H1 (cell line): ENCODE measurements around the gene KLHL7. TPM values are rescaled to one million over a fixed set of nuclear protein-coding genes. Genes with fewer than 3 reads are reported as not detected.
A peak's percentile ranks its signal among the peaks of the same experiment; 100 is the strongest.

ENCODE experiments used
- CTCF ChIA-PET: fragments of 300-600 bp; sonication (Branson Sonifier 250); formaldehyde crosslinking; loops from one replicate; lab custom pipeline; 2021; ENCODE audit not compliant: partially characterized antibody; lab: Charles Lee
- POLR2A ChIA-PET: fragments of 300-600 bp; sonication (Branson Sonifier 250); formaldehyde crosslinking; loops from one replicate; lab custom pipeline; 2021; ENCODE audit warnings: inconsistent platforms; ENCODE audit not compliant: partially characterized antibody; lab: Charles Lee
- DNase-seq, 2 experiments: peaks; one replicate each; pipeline versions ENCODE4 v3.0.0 to v3.0.0-alpha.2; 2010 to 2022; ENCODE audit warnings: low spot score in 2 of 2, low read depth in 1 of 2, mixed read lengths in 1 of 2
- FAIRE-seq: peaks from 2 replicates; lab custom pipeline; 2011; peaks lifted over from hg19 to GRCh38; lab: Jason Lieb, UNC
- H2AFZ ChIP-seq: 2 replicates; pipeline ENCODE4 v1.8.1; 2012; ENCODE audit warnings: low read length, inconsistent platforms
- H2AK5ac ChIP-seq: 2 replicates; pipeline ENCODE4 v1.6.1; 2013; ENCODE audit warnings: low read depth, low read length
- H2BK120ac ChIP-seq: replicated peaks from 2 replicates; pipeline ENCODE3; 2013; ENCODE audit warnings: low read depth, low read length, inconsistent platforms
- H2BK12ac ChIP-seq: 2 replicates; pipeline ENCODE4 v1.6.1; 2013; ENCODE audit warnings: low read depth, low read length
- H2BK15ac ChIP-seq: 2 replicates; pipeline ENCODE4 v1.6.1; 2013; ENCODE audit warnings: low read length
- H2BK20ac ChIP-seq: 2 replicates; pipeline ENCODE4 v1.6.1; 2013; ENCODE audit warnings: low read length
- H2BK5ac ChIP-seq: 2 replicates; pipeline ENCODE4 v1.6.1; 2013; ENCODE audit warnings: low read depth, low read length
- H3K14ac ChIP-seq: 2 replicates; pipeline ENCODE4 v1.6.1; 2013; ENCODE audit warnings: inconsistent platforms; ENCODE audit not compliant: insufficient read length
- H3K18ac ChIP-seq: 2 replicates; pipeline ENCODE4 v1.6.1; 2013; ENCODE audit warnings: low read length; ENCODE audit errors: extremely low read depth
- H3K23ac ChIP-seq: 2 replicates; pipeline ENCODE4 v1.6.1; 2013; ENCODE audit warnings: inconsistent platforms; ENCODE audit not compliant: insufficient read length
- H3K23me2 ChIP-seq: 2 replicates; pipeline ENCODE4 v1.6.1; 2013; ENCODE audit warnings: low read depth, low read length
- H3K27ac ChIP-seq: 2 replicates; pipeline ENCODE4 v1.6.1; 2011; ENCODE audit warnings: low read depth, low read length, inconsistent platforms
- H3K27me3 ChIP-seq, 4 experiments: replicated peaks in 1 of 4; 1 replicate in 1 of 4; 2 replicates in 3 of 4; pipeline versions ENCODE4 v1.6.1 to v1.8.1; 2011 to 2013; ENCODE audit warnings: low read length in 3 of 4, mild to moderate bottlenecking in 3 of 4, inconsistent platforms in 2 of 4, mixed read lengths in 2 of 4, moderate library complexity in 1 of 4; ENCODE audit not compliant: control insufficient read depth in 3 of 4, insufficient read depth in 3 of 4; ENCODE audit errors: extremely low read depth in 1 of 4
- H3K36me3 ChIP-seq, 4 experiments: 2 replicates each; pipeline versions ENCODE4 v1.6.1 to v1.8.1; 2011 to 2013; ENCODE audit warnings: mild to moderate bottlenecking in 4 of 4, low read length in 3 of 4, moderate library complexity in 2 of 4, control low read depth in 1 of 4, inconsistent platforms in 1 of 4; ENCODE audit not compliant: insufficient read depth in 4 of 4, control insufficient read depth in 2 of 4
- H3K4ac ChIP-seq: replicated peaks from 2 replicates; pipeline ENCODE3; 2013; ENCODE audit warnings: low read length, low read depth, mixed read lengths, inconsistent platforms; ENCODE audit not compliant: insufficient read length
- H3K4me1 ChIP-seq, 4 experiments: replicated peaks in 1 of 4; 1 replicate in 1 of 4; 2 replicates in 3 of 4; pipeline versions ENCODE4 v1.6.1 to v1.8.1; 2011 to 2013; ENCODE audit warnings: low read length in 3 of 4, inconsistent platforms in 2 of 4, mixed read lengths in 1 of 4; ENCODE audit not compliant: insufficient read depth in 4 of 4, control insufficient read depth in 3 of 4
- H3K4me2 ChIP-seq, 2 experiments: 2 replicates each; pipeline versions ENCODE4 v1.6.1 to v1.8.1; 2011 to 2013; ENCODE audit warnings: low read depth in 2 of 2, low read length in 2 of 2, control low read depth in 1 of 2, inconsistent platforms in 1 of 2, mild to moderate bottlenecking in 1 of 2; ENCODE audit not compliant: insufficient read depth in 1 of 2
- H3K4me3 ChIP-seq, 4 experiments: fragments of 200-600, 300-600 bp in 1 of 4; sonication (generic), shearing (Covaris generic), sonication (Bioruptor Twin) in 1 of 4; 2 replicates each; pipeline versions ENCODE4 v1.5.1 to v1.8.1; 2011 to 2016; ENCODE audit warnings: low read length in 4 of 4, low read depth in 3 of 4, control low read depth in 2 of 4, inconsistent platforms in 2 of 4, mild to moderate bottlenecking in 2 of 4, mixed read lengths in 1 of 4, moderate library complexity in 1 of 4; ENCODE audit not compliant: insufficient read depth in 2 of 4; ENCODE audit errors: extremely low read depth in 1 of 4
- H3K56ac ChIP-seq: replicated peaks from 2 replicates; pipeline ENCODE3; 2013; ENCODE audit warnings: low read depth, mild to moderate bottlenecking, mixed read lengths, low read length, inconsistent platforms; ENCODE audit not compliant: insufficient read length
- H3K79me1 ChIP-seq: 2 replicates; pipeline ENCODE4 v1.6.1; 2013; ENCODE audit warnings: low read depth, low read length, control low read depth
- H3K79me2 ChIP-seq, 2 experiments: 2 replicates each; pipeline versions ENCODE4 v1.6.1 to v1.8.1; 2012 to 2013; ENCODE audit warnings: low read length in 2 of 2, mild to moderate bottlenecking in 2 of 2, inconsistent platforms in 1 of 2; ENCODE audit not compliant: insufficient read depth in 2 of 2, control insufficient read depth in 1 of 2
- H3K9ac ChIP-seq, 4 experiments: replicated peaks in 1 of 4; 1 replicate in 1 of 4; 2 replicates in 3 of 4; pipeline versions ENCODE4 v1.6.1 to v1.8.1; 2011 to 2013; ENCODE audit warnings: low read depth in 3 of 4, low read length in 3 of 4, control low read depth in 2 of 4, mild to moderate bottlenecking in 2 of 4, moderate library complexity in 2 of 4, inconsistent platforms in 1 of 4; ENCODE audit errors: extremely low read depth in 1 of 4
- H3K9me3 ChIP-seq, 2 experiments: 2 replicates each; pipeline versions ENCODE4 v1.6.1 to v1.8.1; 2012 to 2013; ENCODE audit warnings: mild to moderate bottlenecking in 2 of 2, moderate library complexity in 2 of 2, control low read depth in 1 of 2, inconsistent platforms in 1 of 2, low read depth in 1 of 2, low read length in 1 of 2, mixed read lengths in 1 of 2; ENCODE audit not compliant: insufficient read depth in 2 of 2
- H4K20me1 ChIP-seq, 2 experiments: replicated peaks in 1 of 2; 2 replicates each; pipeline versions ENCODE3 to v1.8.1; 2011 to 2013; ENCODE audit warnings: inconsistent platforms in 2 of 2, low read length in 2 of 2, mild to moderate bottlenecking in 1 of 2; ENCODE audit not compliant: insufficient read depth in 2 of 2, control insufficient read depth in 1 of 2
- H4K5ac ChIP-seq: 2 replicates; pipeline ENCODE4 v1.6.1; 2013; ENCODE audit warnings: low read length, low read depth, mixed read lengths, inconsistent platforms; ENCODE audit not compliant: insufficient read length
- H4K8ac ChIP-seq: 2 replicates; pipeline ENCODE4 v1.8.0; 2013; ENCODE audit warnings: mild to moderate bottlenecking, moderate library complexity, low read length, inconsistent platforms; ENCODE audit not compliant: insufficient read depth; ENCODE audit errors: extremely low read depth
- H4K91ac ChIP-seq: replicated peaks from 2 replicates; pipeline ENCODE3; 2013; ENCODE audit warnings: low read length, mixed read lengths, inconsistent platforms; ENCODE audit not compliant: insufficient read length
- BACH1 ChIP-seq: IDR thresholded peaks from 2 replicates; pipeline ENCODE4 v1.6.1; 2012; ENCODE audit warnings: low read length, improper control_type of control experiment
- CBX8 ChIP-seq: fragments of 300-800, 300-1000 bp; sonication (generic); IDR thresholded peaks from 2 replicates; pipeline ENCODE4 v1.7.1; 2016; ENCODE audit warnings: low read depth, low read length, borderline replicate concordance
- HDAC2 ChIP-seq, 2 experiments: fragments of 300-600 bp in 1 of 2; sonication (generic) in 1 of 2; IDR thresholded peaks; 2 replicates each; pipeline ENCODE4 v1.6.1; 2011 to 2012; ENCODE audit warnings: low read depth in 2 of 2, low read length in 2 of 2, mild to moderate bottlenecking in 2 of 2, moderate library complexity in 2 of 2, borderline replicate concordance in 1 of 2, inconsistent platforms in 1 of 2
- HDAC6 ChIP-seq: IDR thresholded peaks from one replicate; pipeline ENCODE4 v1.7.1; 2012; ENCODE audit warnings: low read depth, mild to moderate bottlenecking, inconsistent platforms, low read length, moderate library complexity
- JUN ChIP-seq: IDR thresholded peaks from 2 replicates; pipeline ENCODE4 v1.6.1; 2011; ENCODE audit warnings: low read depth, mild to moderate bottlenecking, improper control_type of control experiment, low read length
- KDM1A ChIP-seq: fragments of 200-600, 300-600 bp; sonication (generic); IDR thresholded peaks from 2 replicates; pipeline ENCODE4 v1.7.1; 2016; ENCODE audit warnings: mild to moderate bottlenecking, low read length, borderline replicate concordance
- TAF7 ChIP-seq: optimal IDR thresholded peaks from 2 replicates; pipeline ENCODE3; 2011; ENCODE audit warnings: low read depth, mild to moderate bottlenecking, inconsistent platforms, low read length, moderate library complexity, borderline replicate concordance
- TBP ChIP-seq: IDR thresholded peaks from 2 replicates; pipeline ENCODE4 v1.6.1; 2011; ENCODE audit warnings: low read depth, low read length, improper control_type of control experiment
- YY1 ChIP-seq: IDR thresholded peaks from 2 replicates; pipeline ENCODE4 v1.6.1; 2011; ENCODE audit warnings: low read depth, mild to moderate bottlenecking, low read length
- WGBS, 2 experiments: shearing (Covaris generic) in 1 of 2; methylation state at CpG; one replicate each; pipeline versions ENCODE4 v1.1.6 to v1.1.7; 2013 to 2015; ENCODE audit warnings: low lambda C conversion rate in 2 of 2, mixed read lengths in 2 of 2, inconsistent platforms in 1 of 2, low coverage in 1 of 2, missing lambda C conversion rate in 1 of 2; ENCODE audit not compliant: insufficient replicate concordance in 2 of 2, insufficient coverage in 1 of 2, insufficient read length in 1 of 2; ENCODE audit errors: extremely low coverage in 1 of 2, missing lambda C conversion rate in 1 of 2; 5-methylcytosine and 5-hydroxymethylcytosine counted together
- polyA plus RNA-seq, 7 experiments: library from polyadenylated mRNA; depleted of rRNA in 3 of 7; stranded (reverse) in 5 of 7; unstranded in 2 of 7; fragments of >200 nt in 5 of 7; fragments of 200-250 nt in 2 of 7; gene quantifications; 1 replicate in 5 of 7; 2 replicates in 1 of 7; 4 replicates in 1 of 7; pipeline versions ENCODE4 v1.2.1 to v1.2.3, GENCODE V29; 2011 to 2013; ENCODE audit warnings: missing spikeins in 2 of 7, mixed read lengths in 2 of 7
- total RNA-seq: library from RNA; stranded (reverse); fragmentation: NEBNext Ultra II Directional; extraction: Animal tissue kit (Norgen Biotek cat#: 25700); gene quantifications from 2 replicates; pipeline ENCODE4 v1.2.1, GENCODE V29; 2021
- TF ChIP-seq, protein P1 (sequence below): IDR thresholded peaks from 2 replicates; pipeline ENCODE4 v1.6.1; 2012; ENCODE audit warnings: inconsistent platforms
- TF ChIP-seq, protein P2 (sequence below): IDR thresholded peaks from 2 replicates; pipeline ENCODE4 v1.6.1; 2012; ENCODE audit warnings: inconsistent platforms
- TF ChIP-seq, protein P3 (sequence below): IDR thresholded peaks from 2 replicates; pipeline ENCODE4 v1.6.1; 2011; ENCODE audit warnings: low read depth, mild to moderate bottlenecking, low read length; ENCODE audit not compliant: insufficient read depth

The KLHL7 gene
- total and polyA plus RNA-seq, 2 of the 8 experiments (the other 6 are each of a cell fraction or from before 2014, with no cell fraction given) = 65.3 to 115 TPM

DNA sequence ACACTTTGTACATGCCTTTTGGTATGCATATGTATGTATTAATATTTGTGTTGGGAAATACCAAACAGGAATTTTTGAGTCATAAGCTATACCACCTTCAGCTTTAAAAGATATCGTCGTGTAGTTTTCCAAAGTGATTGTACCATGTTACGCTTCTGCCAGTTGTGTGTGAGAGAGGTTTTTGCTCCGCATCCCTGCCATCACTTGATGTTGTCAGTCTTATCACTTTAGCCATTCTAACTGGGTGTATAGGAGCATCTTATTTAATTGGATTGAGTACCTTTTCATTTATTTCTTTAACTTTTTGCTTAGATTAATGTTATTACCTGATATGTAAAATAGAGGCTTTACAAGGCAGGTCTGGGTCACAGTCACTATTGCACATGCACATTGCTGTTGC is 3.4 kb downstream of the KLHL7 start:
- peak overlapping the region in 1 of 4 experiments; percentile 96; a peak in 2 of 8 replicates for H3K4me3 ChIP-seq
- H3K4me2 ChIP-seq = peak overlapping the region in 1 of 2 experiments; percentile 84; a peak in 1 of 4 replicates
- H4K5ac ChIP-seq = no peak overlapping the region
- no peak overlapping the region for H2BK5ac ChIP-seq
- H3K23me2 ChIP-seq = peaks cover 3% of the 10 kb centered on the region; the same call in 1 of the 2 replicates
- H3K79me2 ChIP-seq = peaks cover 34 to 87% of the 10 kb centered on the region in 2 experiments
- H3K4ac ChIP-seq = no peak overlapping the region
- H2AFZ ChIP-seq = no peak overlapping the region
- no peak overlapping the region for H2BK120ac ChIP-seq
- H4K20me1 ChIP-seq = peaks cover 0 to 6% of the 10 kb centered on the region in 2 experiments
- no peak overlapping the region for H3K14ac ChIP-seq
- DNase-seq (no peak), FAIRE-seq (no peak)
- H2BK12ac ChIP-seq = no peak overlapping the region
- H3K9ac ChIP-seq = no peak overlapping the region
- H3K23ac ChIP-seq = no peak overlapping the region
- H3K36me3 ChIP-seq = no peaks in the 10 kb centered on the region
- H4K91ac ChIP-seq = no peak overlapping the region
- H3K27me3 ChIP-seq = no peaks in the 10 kb centered on the region
- peaks cover 1 to 14% (median 6%) of the 10 kb centered on the region in 4 experiments; a peak in 5 of 7 replicates for H3K4me1 ChIP-seq
- no peak for TF ChIP-seq HDAC6
- TF ChIP-seq, protein P1, sequence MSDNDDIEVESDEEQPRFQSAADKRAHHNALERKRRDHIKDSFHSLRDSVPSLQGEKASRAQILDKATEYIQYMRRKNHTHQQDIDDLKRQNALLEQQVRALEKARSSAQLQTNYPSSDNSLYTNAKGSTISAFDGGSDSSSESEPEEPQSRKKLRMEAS = no peak
- TF ChIP-seq TBP = no peak
- TF ChIP-seq, protein P2, sequence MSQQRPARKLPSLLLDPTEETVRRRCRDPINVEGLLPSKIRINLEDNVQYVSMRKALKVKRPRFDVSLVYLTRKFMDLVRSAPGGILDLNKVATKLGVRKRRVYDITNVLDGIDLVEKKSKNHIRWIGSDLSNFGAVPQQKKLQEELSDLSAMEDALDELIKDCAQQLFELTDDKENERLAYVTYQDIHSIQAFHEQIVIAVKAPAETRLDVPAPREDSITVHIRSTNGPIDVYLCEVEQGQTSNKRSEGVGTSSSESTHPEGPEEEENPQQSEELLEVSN = no peak
- TF ChIP-seq BACH1 = no peak
- TF ChIP-seq, protein P3, sequence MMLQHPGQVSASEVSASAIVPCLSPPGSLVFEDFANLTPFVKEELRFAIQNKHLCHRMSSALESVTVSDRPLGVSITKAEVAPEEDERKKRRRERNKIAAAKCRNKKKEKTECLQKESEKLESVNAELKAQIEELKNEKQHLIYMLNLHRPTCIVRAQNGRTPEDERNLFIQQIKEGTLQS = no peak
- TF ChIP-seq JUN = no peak
- TF ChIP-seq CBX8 = no peak
- no peak for TF ChIP-seq KDM1A
- TF ChIP-seq YY1 = no peak
- TF ChIP-seq TAF7 = no peak
- no peak for TF ChIP-seq HDAC2 (IDR thresholded peaks at IDR 0.05; ENCODE audit: borderline replicate concordance in 1 of 2, low read depth in 2 of 2, low read length in 2 of 2)
- no peak overlapping the region for H2BK20ac ChIP-seq
- H4K8ac ChIP-seq = no peak overlapping the region
- no peak overlapping the region for H2BK15ac ChIP-seq
- ChIA-PET POLR2A (interaction anchor here (0.6 to 1.5 kb wide), 4 partner anchors 14 to 227 kb away, joined by 3 to 5 read pairs (median 4); no protein-coding TSS in a partner anchor), CTCF (interaction anchor here (0.6 kb wide), 1 partner anchor 15 kb away, joined by 3 read pairs; no protein-coding TSS in a partner anchor)
- WGBS, 2 experiments = 94% methylated on average over 4 of the region's 4 CpGs; no CpG with 5 or more reads in 1 of the 2 experiments
- no peaks in the 10 kb centered on the region for H3K9me3 ChIP-seq
- H3K18ac ChIP-seq = no peak overlapping the region
- H2AK5ac ChIP-seq = no peak overlapping the region
- H3K56ac ChIP-seq = no peak overlapping the region
- H3K79me1 ChIP-seq = no peaks in the 10 kb centered on the region; the same call in none of the 2 replicates
- H3K27ac ChIP-seq = no peak overlapping the region
